Ovary (tissue), 9 donors: Measurements from ENCODE around the gene DNAH17. TPM values are rescaled to one million over a fixed set of nuclear protein-coding genes. Genes with fewer than 3 reads are reported as not detected.

ENCODE experiments used
- DNase-seq, 5 donors: peaks; one replicate each; pipeline ENCODE4 v3.0.0-alpha.2; 2019 to 2020
- H3K27ac ChIP-seq, 2 donors: fragments of 200-600 bp; one replicate each; pipeline versions ENCODE4 v1.5.1 to v1.8.0; 2019 to 2022
- H3K27me3 ChIP-seq: fragments of 200-600 bp; one replicate; pipeline ENCODE4 v1.8.0; 2022
- H3K36me3 ChIP-seq: fragments of 200-600 bp; sonication (generic); one replicate; pipeline ENCODE4 v1.5.1; 2019
- H3K4me1 ChIP-seq: one replicate; pipeline ENCODE4 v1.8.1; 2013; ENCODE audit warnings: mild to moderate bottlenecking, moderate library complexity; ENCODE audit not compliant: insufficient read depth
- H3K4me3 ChIP-seq: fragments of 200-600 bp; sonication (generic); one replicate; pipeline ENCODE4 v1.5.1; 2017
- H3K9me3 ChIP-seq, 2 donors: fragments of 200-600 bp in 1 of 2; sonication (generic) in 1 of 2; one replicate each; pipeline versions ENCODE4 v1.5.1 to v1.8.1; 2013 to 2019; ENCODE audit warnings: mild to moderate bottlenecking in 1 of 2, moderate library complexity in 1 of 2
- CTCF ChIP-seq, 3 donors: fragments of 450-650 bp in 2 of 3; fragments of 200-600 bp in 1 of 3; IDR thresholded peaks; one replicate each; pipeline versions ENCODE4 v1.5.1 to v1.8.0; 2016 to 2022; ENCODE audit warnings: antibody characterized with exemption in 3 of 3, mild to moderate bottlenecking in 1 of 3
- EP300 ChIP-seq: sonication (generic); formaldehyde crosslinking; IDR thresholded peaks from one replicate; pipeline ENCODE4 v1.6.1; 2017; ENCODE audit warnings: antibody characterized with exemption
- POLR2A ChIP-seq: fragments of 450-650 bp; IDR thresholded peaks from one replicate; pipeline ENCODE4 v1.6.1; 2017; ENCODE audit warnings: antibody characterized with exemption, mild to moderate bottlenecking, moderate library complexity
- WGBS, 3 donors: extraction: QIAGEN DNeasy Blood & Tissue Kit in 1 of 3; methylation state at CpG; one replicate each; pipeline versions ENCODE4 v1.1.5 to v1.1.7; 2013 to 2017; 5-methylcytosine and 5-hydroxymethylcytosine counted together
- intact Hi-C, 4 donors: fragments of 100-400 bp; cut with DNase I; formaldehyde crosslinking; loops; one replicate each; pipeline versions ENCODE4 v1.11.0 to v1.15.1; 2022 to 2023
- polyA plus RNA-seq, 2 donors: library from polyadenylated mRNA; stranded (reverse); fragments of 200-250 nt in 1 of 2; fragments of 350-450 nt in 1 of 2; fragmentation: Illumina TruSeq in 1 of 2; extraction: RNeasy Lipid Tissue Mini Kit (QIAGEN cat#74804) in 1 of 2; gene quantifications; one replicate each; pipeline ENCODE4 v1.2.3, GENCODE V29; 2013 to 2014
- total RNA-seq, 7 donors: library from RNA; depleted of rRNA in 2 of 7; stranded (reverse); fragments of >200 nt in 2 of 7; fragmentation: NEBNext Ultra II Directional in 3 of 7; extraction: Animal tissue kit (Norgen Biotek cat#: 25700) in 3 of 7; gene quantifications; one replicate each; pipeline versions ENCODE4 v1.1.0 to v1.2.4, GENCODE V29; 2016 to 2023
- donor health status: DM: no; HTN: no; CAD: no; lungs with moderate emphysema.
- donor health status: DM: no; HTN: no; CAD: no.
- donor health status: Bipolar disorder and iron deficiency.
- donor health status: DM: yes; HTN: yes; CAD: no.
- donor health status: DM: no; HTN: no; CAD: no.
- donor health status: DM: yes; HTN: yes; CAD: no.

Gene DNAH17
- total and polyA plus RNA-seq, 9 donors: 0.07 to 0.25 (median 0.12) TPM; not detected in 6

DNA sequence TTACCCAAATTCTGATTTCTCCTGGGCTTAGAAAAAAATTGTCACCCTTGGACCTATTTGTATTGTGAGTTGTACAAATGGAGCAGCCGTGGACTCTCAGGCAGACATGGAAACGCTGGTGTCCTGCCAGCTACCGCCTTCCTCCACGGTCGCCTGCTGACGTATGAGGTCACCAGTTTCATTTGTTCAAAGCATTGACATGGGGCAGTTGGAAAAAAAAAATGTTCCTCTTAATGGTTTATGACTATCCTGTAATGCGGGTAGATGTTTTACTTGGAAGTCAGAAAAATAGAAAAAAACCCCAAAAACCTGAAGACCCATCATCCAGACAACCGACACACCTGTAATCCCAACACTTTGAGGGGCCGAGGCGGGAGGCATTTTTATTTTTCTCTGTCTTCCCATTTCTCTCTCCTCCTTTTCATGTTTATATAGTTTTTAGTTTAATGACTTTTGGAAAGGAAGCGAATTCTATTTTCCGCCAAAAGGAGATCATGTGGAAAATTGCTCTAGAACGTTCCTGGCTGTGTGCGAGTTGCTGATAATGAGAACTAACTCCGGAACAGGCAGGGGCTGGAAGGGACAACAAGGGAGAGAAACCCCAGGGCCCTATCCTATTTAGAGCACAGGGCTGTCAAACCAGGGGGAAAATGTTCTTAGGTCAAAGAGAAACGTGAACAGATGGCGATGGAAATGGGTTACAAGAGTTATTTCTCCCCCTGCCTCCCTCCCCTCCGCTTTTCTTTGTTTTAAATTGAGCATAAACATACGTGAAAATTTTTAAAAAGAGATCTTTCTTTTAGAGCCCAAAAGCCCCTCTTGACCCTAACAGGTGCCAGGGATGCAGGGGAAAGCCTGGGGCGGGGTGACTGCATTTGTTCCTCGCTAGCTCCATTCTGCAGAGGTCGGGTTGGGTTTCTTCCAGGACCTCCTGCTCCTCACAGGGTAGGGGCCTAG is 13.7 kb downstream of the DNAH17 start:
- H3K27me3 ChIP-seq: no peaks in the 10 kb centered on the region
- no peaks in the 10 kb centered on the region for H3K4me1 ChIP-seq
- 66 to 72% (median 66%) methylated on average over 22 of the region's 22 CpGs for WGBS, 3 donors
- intact Hi-C loops: no loop called here
- H3K27ac ChIP-seq: no peak overlapping the region
- no peaks in the 10 kb centered on the region for H3K9me3 ChIP-seq
- no peaks in the 10 kb centered on the region for H3K36me3 ChIP-seq
- H3K4me3 ChIP-seq: no peak overlapping the region
- TF ChIP-seq EP300 (no peak), POLR2A (no peak), CTCF (IDR thresholded peaks at IDR 0.05) (no peak)
- DNase-seq: peak in 1 of 5 donors; percentile 38

GRCh38 chr17:78562734-78563133 is 14.5 kb downstream of the DNAH17 start:
- TF ChIP-seq CTCF (IDR thresholded peaks at IDR 0.05) (no peak), EP300 (no peak), POLR2A (no peak)
- H3K27ac ChIP-seq: no peak overlapping the region
- no peak for DNase-seq
- 75 to 91% (median 84%) methylated on average over 7 of the region's 7 CpGs for WGBS, 3 donors
- H3K4me3 ChIP-seq: no peak overlapping the region
- H3K36me3 ChIP-seq: no peaks in the 10 kb centered on the region
- no peaks in the 10 kb centered on the region for H3K9me3 ChIP-seq
- H3K27me3 ChIP-seq: no peaks in the 10 kb centered on the region
- intact Hi-C loops: no loop called here
- no peaks in the 10 kb centered on the region for H3K4me1 ChIP-seq

- no peak for TF ChIP-seq POLR2A
- no peak for TF ChIP-seq CTCF (IDR thresholded peaks at IDR 0.05)
- no peak for TF ChIP-seq EP300
- no peak overlapping the region for H3K27ac ChIP-seq
- DNase-seq: no peak
- H3K36me3 ChIP-seq: no peaks in the 10 kb centered on the region
- intact Hi-C loops: no loop called here
- H3K4me3 ChIP-seq: no peak overlapping the region
- no peaks in the 10 kb centered on the region for H3K27me3 ChIP-seq
- WGBS, 3 donors: 87 to 94% (median 88%) methylated on average over 10 of the region's 10 CpGs
- H3K9me3 ChIP-seq: no peaks in the 10 kb centered on the region
- H3K4me1 ChIP-seq: no peaks in the 10 kb centered on the region
These were observed 16.0 kb downstream of the DNAH17 start for GRCh38 chr17:78561166-78561565.

GRCh38 chr17:78560731-78561130 is 16.5 kb downstream of the DNAH17 start:
- no peak overlapping the region for H3K27ac ChIP-seq
- intact Hi-C loops: no loop called here
- no peaks in the 10 kb centered on the region for H3K36me3 ChIP-seq
- H3K9me3 ChIP-seq: no peaks in the 10 kb centered on the region
- no peak for TF ChIP-seq EP300
- TF ChIP-seq CTCF (IDR thresholded peaks at IDR 0.05): no peak
- no peak for TF ChIP-seq POLR2A
- DNase-seq: no peak
- H3K27me3 ChIP-seq: no peaks in the 10 kb centered on the region
- 92 to 93% (median 93%) methylated on average over 22 of the region's 22 CpGs for WGBS, 3 donors
- H3K4me1 ChIP-seq: no peaks in the 10 kb centered on the region
- H3K4me3 ChIP-seq: no peak overlapping the region
